GM19043 (cell line): ENCODE measurements around the gene ITIH4.

ENCODE experiments used
- ATAC-seq: cut with Tn5 transposase; IDR thresholded peaks from one replicate; pipeline ENCODE4 v1.9.1; 2021; ENCODE audit warnings: low read depth; ENCODE audit not compliant: unreplicated experiment

Gene ITIH4

GRCh38 chr3:52830535-52831258, at the start of gene ITIH4:
Gene ITIH4, minus strand, starts transcription at chr3:52830672. Its CDS starts 30 bp downstream, at chr3:52830642.
- ATAC-seq = no peak

- no peak for ATAC-seq
Measured at GRCh38 chr3:52880047-52880446, 49.6 kb upstream of the ITIH4 start.

DNA sequence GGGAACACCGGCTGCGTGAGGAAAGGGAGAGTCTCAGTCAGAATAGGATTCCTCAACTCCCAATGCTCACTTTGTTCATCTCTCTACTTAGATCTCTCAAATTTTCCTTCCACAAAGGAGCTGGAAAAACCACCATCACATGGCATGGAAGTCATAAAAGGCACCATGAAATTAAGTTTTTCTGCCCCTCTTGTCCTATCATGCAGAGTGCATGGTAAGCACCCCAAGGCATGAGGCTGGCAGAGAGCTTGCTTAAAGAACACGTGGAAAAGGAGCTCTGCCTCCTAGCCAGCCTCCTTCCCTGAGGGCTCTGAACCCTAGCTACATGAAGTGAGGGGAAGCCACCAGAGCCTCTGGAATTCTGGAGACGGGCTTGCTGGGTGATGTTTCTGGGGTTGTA, 49.1 kb upstream of the ITIH4 start:
- ATAC-seq = no peak

GRCh38 chr3:52879090-52879489, 48.6 kb upstream of the ITIH4 start:
- no peak for ATAC-seq

DNA sequence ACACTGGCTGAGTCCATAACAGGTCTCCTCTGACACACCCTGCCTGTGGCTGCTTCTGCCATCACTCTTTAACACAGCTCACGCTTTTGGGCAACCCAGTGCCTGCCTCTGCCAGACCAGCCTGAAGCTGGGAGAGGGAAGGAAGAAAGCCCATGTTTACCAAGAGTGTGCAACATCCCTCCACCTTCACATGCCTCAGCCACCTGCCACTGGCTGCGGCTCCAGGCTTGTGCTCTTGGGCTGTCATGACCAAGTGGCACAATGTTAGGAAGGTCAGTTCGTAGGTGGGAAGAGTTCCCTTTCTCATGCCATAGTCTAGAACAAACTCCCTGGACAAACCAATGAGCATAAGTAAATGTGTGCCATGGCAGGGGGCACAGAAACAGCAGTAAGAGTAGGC, 46.6 kb upstream of the ITIH4 start:
- no peak for ATAC-seq

DNA sequence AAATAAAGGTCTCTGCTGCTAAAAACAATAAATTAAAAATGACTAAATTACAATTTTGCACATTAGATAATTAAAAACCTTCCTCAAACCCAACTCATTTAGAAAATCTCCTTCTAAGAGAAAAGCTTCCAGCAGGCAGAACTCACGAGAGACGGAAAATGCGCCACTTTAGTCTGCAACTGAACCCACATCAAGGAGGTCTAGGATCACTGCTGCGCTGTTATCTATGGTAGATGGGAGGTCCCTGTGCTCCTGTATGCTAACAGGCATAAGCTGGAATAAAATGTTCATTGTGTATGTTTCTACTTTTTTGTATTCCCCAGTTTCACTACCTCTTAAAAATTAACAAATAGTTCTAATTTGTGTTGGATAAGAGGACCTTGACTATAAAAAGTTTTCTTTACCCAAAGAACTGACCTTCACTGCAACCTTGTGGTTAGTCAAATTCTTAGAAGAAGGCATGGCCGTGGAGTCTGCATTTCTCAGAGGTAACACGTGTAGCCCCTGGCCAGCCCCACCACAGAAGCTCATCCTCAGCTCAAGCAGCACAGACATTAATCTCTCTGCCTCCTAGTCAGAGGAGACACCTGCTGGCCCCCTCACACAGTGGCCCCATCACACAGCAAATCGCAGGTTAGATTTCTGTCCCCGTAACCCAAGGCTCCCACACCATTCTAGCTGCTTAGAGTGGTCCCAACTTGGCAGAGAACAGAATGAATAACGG, 44.6 kb upstream of the ITIH4 start:
- no peak for ATAC-seq

GRCh38 chr3:52874160-52874701, 43.8 kb upstream of the ITIH4 start:
- ATAC-seq = no peak

DNA sequence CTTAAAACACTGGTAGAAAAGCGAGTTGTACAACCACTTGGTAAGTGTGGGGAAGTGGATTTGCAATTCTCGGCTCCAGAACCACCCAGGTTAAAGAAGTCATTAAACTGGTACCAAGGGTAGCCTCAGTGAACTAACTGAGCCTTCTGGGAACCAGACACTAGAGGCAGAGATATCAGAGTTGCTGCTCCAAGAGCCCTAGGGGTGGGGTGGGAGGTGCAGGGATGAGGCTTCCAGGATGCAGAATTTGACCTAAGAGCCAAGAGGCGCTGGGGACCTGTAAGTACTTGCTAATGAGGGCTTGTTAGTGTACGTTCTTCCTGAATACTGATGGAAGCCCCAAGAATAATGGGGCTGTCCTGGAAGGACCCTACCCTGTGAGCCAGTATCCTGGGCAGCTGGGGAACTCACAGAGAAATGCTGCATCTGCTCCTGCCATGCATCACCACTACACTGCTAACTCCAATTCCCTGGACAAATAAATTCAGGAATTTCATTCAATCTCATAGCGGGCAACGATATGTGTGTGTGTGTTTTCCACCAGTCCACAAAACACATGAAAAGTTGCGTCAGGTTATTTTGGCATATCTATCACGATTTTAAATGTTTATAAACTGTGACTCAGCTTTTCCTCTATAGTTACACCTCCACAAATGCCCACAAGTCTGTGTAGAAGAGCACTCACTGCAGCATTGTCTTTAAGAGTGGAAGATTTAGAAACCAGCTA, 43.1 kb upstream of the ITIH4 start:
- no peak for ATAC-seq

DNA sequence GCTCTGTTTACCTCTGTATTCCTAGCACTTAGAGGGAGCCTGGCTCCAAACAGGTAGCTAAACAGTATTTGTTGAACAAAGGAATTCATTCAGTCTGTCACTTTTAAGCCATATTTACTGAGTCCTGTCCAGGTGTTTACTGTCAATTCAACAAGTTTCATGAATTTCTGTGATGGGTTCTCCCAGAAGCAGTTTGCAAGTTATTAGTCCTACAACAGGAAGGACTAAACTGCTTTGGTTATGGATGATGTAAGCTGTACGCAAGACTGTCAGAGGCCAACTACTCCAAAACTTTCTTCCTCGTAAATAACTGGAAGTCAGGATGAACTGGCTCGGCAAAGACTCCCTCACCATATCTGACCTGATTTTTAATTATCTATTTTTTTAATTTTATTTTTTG, 41.8 kb upstream of the ITIH4 start:
- no peak for ATAC-seq

GRCh38 chr3:52871761-52872160, 41.3 kb upstream of the ITIH4 start:
- ATAC-seq = no peak

DNA sequence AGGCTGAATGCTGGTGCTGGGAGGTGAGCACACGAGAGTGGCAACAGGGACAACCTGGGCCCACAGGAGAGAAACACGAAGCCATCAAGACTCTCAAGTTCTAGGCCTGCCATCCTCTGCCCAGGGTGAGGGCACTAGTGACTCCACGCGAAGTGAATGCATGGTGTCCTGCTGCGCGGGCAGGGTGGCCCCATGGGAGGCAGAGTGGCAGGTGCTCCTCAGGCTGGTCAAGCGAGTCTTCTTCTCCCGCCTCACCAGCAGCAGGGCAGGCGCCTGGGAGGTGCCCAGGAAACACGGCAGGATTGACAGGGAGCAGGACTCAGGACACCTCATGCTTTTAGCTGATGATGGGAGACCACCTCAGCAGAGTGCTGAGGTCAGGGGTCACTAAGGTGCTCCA, 40.0 kb upstream of the ITIH4 start:
- ATAC-seq = no peak

DNA sequence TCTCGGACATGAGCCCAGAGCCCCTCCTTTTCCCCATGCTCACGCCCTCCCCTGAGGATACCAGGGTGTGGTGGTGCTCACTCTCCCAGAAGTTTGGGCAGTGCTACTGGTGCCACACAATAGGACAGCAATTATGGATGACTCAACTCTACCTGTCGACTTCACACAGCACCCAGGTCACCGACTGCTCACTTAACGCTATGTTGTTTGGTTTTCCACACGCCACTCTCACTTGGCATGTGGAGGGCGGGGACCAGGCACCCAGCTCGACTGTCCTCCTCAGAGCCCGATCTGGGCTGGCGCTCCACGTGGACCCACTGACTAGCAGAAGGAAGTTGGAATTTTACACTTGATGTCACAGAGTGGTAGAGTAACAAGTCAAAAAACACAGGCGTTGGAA, 36.0 kb upstream of the ITIH4 start:
- ATAC-seq = no peak

DNA sequence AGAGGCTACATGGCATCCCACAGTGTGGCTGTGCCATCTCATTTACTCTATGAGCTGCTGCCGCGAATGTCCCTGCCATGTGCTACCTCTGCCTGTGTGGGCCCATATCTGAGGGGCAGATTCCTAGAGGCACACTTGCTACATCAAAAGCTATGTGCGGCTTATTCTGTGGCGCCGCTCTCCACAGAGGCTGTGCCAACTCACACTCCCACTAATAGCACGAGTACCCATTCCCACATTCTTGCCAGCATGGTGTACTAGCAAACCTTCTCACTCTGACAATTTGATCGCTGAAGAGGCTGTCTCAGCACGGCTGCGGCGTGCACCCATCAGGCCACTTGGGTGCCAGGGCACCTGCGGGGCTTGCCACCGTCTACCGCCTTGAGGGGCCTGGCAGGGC, 35.5 kb upstream of the ITIH4 start:
- no peak for ATAC-seq

DNA sequence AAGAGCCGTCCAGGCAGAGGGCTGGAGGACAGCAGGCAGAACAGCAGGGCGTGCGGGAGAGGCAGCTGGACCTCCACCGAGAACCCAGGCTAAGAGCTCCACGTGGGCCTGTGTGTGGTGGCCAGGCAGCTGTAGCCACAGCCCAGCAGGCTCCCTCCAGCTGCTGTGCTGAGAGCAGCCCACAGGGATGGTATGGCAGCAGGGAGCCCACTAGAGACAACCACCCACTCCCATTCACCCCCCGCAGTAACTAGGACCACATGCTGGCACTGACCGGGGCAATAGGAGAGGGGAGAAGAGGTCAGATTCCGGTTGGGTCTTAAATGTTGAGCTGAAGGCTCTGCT, 29.9 kb upstream of the ITIH4 start:
- ATAC-seq = no peak

- no peak for ATAC-seq
Measured at GRCh38 chr3:52859686-52860423, 29.4 kb upstream of the ITIH4 start.

GRCh38 chr3:52857864-52858263, 27.4 kb upstream of the ITIH4 start:
- no peak for ATAC-seq

DNA sequence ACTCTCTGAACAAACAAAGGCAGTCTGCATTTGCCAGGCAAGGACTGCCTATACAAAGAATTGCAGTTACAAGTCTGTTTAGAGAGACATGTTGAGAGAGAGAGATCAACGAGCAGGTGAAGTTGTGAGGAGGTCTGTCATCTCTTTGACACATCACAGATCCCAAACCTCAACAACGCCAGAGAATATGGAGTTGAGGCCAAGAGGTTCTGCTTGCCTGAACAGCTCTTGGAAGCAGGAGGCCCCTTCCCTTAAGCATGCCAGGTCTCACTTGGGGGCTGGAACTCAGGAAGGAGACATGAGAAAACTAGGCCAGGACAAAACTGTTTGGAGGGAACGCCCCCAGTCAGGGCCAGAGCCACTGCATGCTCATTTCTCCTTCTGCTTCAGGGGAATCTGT, 26.7 kb upstream of the ITIH4 start:
- ATAC-seq = no peak

DNA sequence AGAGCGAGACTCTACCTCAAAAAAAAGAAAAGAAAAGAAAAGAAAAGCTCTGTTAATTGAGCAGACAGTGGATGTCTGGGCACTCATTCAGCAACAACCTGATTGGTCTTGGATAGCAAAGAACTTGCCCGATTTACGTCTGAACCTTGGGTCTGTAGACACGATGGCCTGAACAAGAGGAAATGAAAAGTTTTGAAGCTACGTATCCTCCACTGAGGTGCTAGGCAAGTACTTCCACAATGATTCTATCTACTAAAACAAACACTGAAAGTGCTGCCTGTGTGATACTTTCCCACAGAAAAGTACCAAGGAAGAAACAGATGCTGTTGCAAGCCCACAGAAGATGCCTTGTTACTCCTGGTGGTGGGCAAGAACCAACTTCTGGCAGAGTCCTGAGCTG, 26.2 kb upstream of the ITIH4 start:
- ATAC-seq = peak; percentile 72

DNA sequence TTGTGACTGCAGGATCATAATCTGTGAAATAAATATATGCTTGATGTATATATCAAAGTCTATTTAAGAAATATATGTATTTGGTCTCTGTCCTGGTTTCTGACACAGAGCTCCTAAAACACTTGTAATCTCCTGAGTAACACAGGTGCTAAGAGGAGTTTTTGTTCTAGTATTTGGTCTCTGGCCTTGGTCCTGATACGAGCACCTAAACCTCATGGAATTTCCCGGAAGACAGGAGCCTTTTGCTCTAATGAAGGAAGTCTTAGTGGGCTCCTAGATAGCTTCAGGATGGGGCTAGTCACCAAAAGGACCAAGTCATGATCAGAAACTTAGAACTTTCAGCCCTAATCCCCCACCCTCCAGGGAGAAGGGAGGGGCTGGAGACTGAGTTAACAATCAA, 23.5 kb upstream of the ITIH4 start:
- no peak for ATAC-seq

GRCh38 chr3:52852419-52852818, 21.9 kb upstream of the ITIH4 start:
- no peak for ATAC-seq

DNA sequence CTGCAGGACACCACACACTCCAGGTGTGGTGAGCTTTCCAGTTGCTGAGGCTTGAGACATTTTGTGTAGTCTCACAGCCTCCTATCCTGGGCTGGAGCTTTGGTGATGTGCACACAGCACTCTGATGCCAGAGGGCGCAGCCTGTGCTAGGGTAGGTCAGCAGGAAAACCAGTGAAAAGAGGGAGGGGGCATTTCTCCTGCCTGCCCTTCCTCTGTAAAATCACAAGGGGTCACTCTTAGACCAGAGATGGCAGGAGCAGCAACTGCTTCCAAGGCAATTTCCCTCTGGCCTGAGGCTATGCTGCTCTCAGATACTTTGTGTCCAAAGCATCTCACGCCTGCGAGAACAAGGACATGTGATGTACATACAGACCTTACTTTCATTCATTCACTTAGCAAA, 20.9 kb upstream of the ITIH4 start:
- ATAC-seq = no peak
